CD4-positive, alpha-beta T cell (primary cell): ENCODE data around the gene HDAC4. TPM values are rescaled to one million over a fixed set of nuclear protein-coding genes. Genes with fewer than 3 reads are reported as not detected.

ENCODE experiments used
- ATAC-seq: fragments of 200-7000 bp; cut with Tn5 transposase; one replicate; pipeline ENCODE4 v1.10.0; 2022; ENCODE audit warnings: mild to moderate bottlenecking; ENCODE audit not compliant: poor library complexity
- CTCF ChIA-PET: fragments of 350-600 bp; sonication (Branson Sonifier 250); formaldehyde crosslinking; loops from one replicate; lab custom pipeline; 2021; ENCODE audit warnings: antibody characterized with exemption, inconsistent platforms; lab: Charles Lee
- POLR2A ChIA-PET: fragments of 350-600 bp; sonication (Branson Sonifier 250); formaldehyde crosslinking; loops from one replicate; lab custom pipeline; 2021; ENCODE audit warnings: antibody characterized with exemption, inconsistent platforms; lab: Charles Lee
- DNase-seq, 14 experiments: peaks; one replicate each; pipeline ENCODE4 v3.0.0-alpha.2; 2013 to 2020; ENCODE audit warnings: mixed read lengths in 2 of 14
- H3K27ac ChIP-seq, 2 donors: one replicate each; pipeline versions ENCODE4 v1.5.1 to v1.7.0; 2013; ENCODE audit warnings: low read length in 2 of 2, low read depth in 1 of 2, mild to moderate bottlenecking in 1 of 2
- H3K27me3 ChIP-seq, 2 experiments: 1 replicate in 1 of 2; 2 replicates in 1 of 2; pipeline versions ENCODE4 v1.6.1 to v1.7.0; 2013; ENCODE audit warnings: low read length in 2 of 2, control low read depth in 1 of 2, mild to moderate bottlenecking in 1 of 2, moderate library complexity in 1 of 2; ENCODE audit not compliant: insufficient read depth in 2 of 2, control insufficient read depth in 1 of 2
- H3K36me3 ChIP-seq: one replicate; pipeline ENCODE4 v1.6.1; 2013; ENCODE audit warnings: low read length, control low read depth; ENCODE audit not compliant: insufficient read depth
- H3K4me1 ChIP-seq: one replicate; pipeline ENCODE4 v1.6.1; 2013; ENCODE audit warnings: low read length, control low read depth; ENCODE audit not compliant: insufficient read depth
- H3K4me3 ChIP-seq: one replicate; pipeline ENCODE4 v1.5.1; 2013; ENCODE audit warnings: mild to moderate bottlenecking, low read length, moderate library complexity
- H3K9me3 ChIP-seq, 2 experiments: 1 replicate in 1 of 2; 2 replicates in 1 of 2; pipeline versions ENCODE4 v1.6.1 to v1.7.0; 2013; ENCODE audit warnings: low read length in 2 of 2, mild to moderate bottlenecking in 2 of 2, control low read depth in 1 of 2, moderate library complexity in 1 of 2; ENCODE audit not compliant: control insufficient read depth in 1 of 2, insufficient read depth in 1 of 2
- H3K27ac Mint-ChIP-seq: one replicate; pipeline ENCODE4 v1.8.0; 2020; ENCODE audit warnings: mixed read lengths
- H3K27me3 Mint-ChIP-seq: one replicate; pipeline ENCODE4 v1.8.0; 2021; ENCODE audit warnings: mixed read lengths
- H3K36me3 Mint-ChIP-seq: one replicate; pipeline ENCODE4 v1.8.0; 2021; ENCODE audit warnings: low read depth, mixed read lengths
- H3K4me1 Mint-ChIP-seq: one replicate; pipeline ENCODE4 v1.8.0; 2021; ENCODE audit warnings: low read depth, mixed read lengths
- H3K4me3 Mint-ChIP-seq: one replicate; pipeline ENCODE4 v1.8.0; 2020; ENCODE audit warnings: mild to moderate bottlenecking, mixed read lengths
- H3K9me3 Mint-ChIP-seq: one replicate; pipeline ENCODE4 v1.8.0; 2020; ENCODE audit warnings: mixed read lengths
- intact Hi-C, 2 experiments: fragments of 100-400 bp; cut with DNase I in 1 of 2; cut with micrococcal nuclease in 1 of 2; formaldehyde crosslinking; loops; one replicate each; pipeline versions ENCODE4 v1.15.1 to v1.9.0; 2023 to 2025; cut with DNase I, micrococcal nuclease
- total RNA-seq, 174 experiments: library from RNA in 2 of 174; stranded (reverse) in 2 of 174; gene quantifications; one replicate each; pipeline ENCODE4 v1.2.3 and lab custom pipeline; 2021 to 2026
- TF ChIP-seq, protein P1 (sequence below): fragments of 200-600 bp; IDR thresholded peaks from one replicate; pipeline ENCODE4 v1.8.0; 2022; ENCODE audit warnings: antibody characterized with exemption, mild to moderate bottlenecking

The HDAC4 gene
- total RNA-seq, 2 experiments from 2014 or later: 45.3 to 49.2 TPM

- Mint-ChIP-seq H3K4me1 (peaks cover 91% of the 10 kb centered on the region), H3K4me3 (peak overlapping the region; percentile 45), H3K9me3 (no peaks in the 10 kb centered on the region), H3K27ac (peak overlapping the region; percentile 84), H3K27me3 (no peaks in the 10 kb centered on the region), H3K36me3 (no peaks in the 10 kb centered on the region)
- DNase-seq: no peak
- Histone ChIP-seq H3K9me3 (no peaks in the 10 kb centered on the region), H3K27me3 (no peaks in the 10 kb centered on the region), H3K27ac (no peak overlapping the region), H3K36me3 (peaks cover 4% of the 10 kb centered on the region), H3K4me3 (no peak overlapping the region), H3K4me1 (peaks cover 73% of the 10 kb centered on the region)
- intact Hi-C loops: no loop called here
- ChIA-PET CTCF (no interaction called here), POLR2A (interaction anchor here (1.3 kb wide), 1 partner anchor 38 kb away, joined by 7 read pairs; no protein-coding TSS in a partner anchor)
- TF ChIP-seq, protein P1, sequence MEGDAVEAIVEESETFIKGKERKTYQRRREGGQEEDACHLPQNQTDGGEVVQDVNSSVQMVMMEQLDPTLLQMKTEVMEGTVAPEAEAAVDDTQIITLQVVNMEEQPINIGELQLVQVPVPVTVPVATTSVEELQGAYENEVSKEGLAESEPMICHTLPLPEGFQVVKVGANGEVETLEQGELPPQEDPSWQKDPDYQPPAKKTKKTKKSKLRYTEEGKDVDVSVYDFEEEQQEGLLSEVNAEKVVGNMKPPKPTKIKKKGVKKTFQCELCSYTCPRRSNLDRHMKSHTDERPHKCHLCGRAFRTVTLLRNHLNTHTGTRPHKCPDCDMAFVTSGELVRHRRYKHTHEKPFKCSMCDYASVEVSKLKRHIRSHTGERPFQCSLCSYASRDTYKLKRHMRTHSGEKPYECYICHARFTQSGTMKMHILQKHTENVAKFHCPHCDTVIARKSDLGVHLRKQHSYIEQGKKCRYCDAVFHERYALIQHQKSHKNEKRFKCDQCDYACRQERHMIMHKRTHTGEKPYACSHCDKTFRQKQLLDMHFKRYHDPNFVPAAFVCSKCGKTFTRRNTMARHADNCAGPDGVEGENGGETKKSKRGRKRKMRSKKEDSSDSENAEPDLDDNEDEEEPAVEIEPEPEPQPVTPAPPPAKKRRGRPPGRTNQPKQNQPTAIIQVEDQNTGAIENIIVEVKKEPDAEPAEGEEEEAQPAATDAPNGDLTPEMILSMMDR: no peak
- no peak for ATAC-seq
Measured at GRCh38 chr2:239225871-239226561, 174.8 kb downstream of the HDAC4 start.

GRCh38 chr2:239225371-239225851 is 175.4 kb downstream of the HDAC4 start:
- TF ChIP-seq, protein P1: no peak
- ChIA-PET CTCF (no interaction called here), POLR2A (interaction anchor here (0.7 kb wide), 1 partner anchor 20 kb away, joined by 3 read pairs; no protein-coding TSS in a partner anchor)
- Mint-ChIP-seq H3K4me3 (peak overlapping the region; percentile 75), H3K36me3 (no peaks in the 10 kb centered on the region), H3K4me1 (peaks cover 91% of the 10 kb centered on the region), H3K9me3 (no peaks in the 10 kb centered on the region), H3K27me3 (no peaks in the 10 kb centered on the region), H3K27ac (peak overlapping the region; percentile 84)
- Histone ChIP-seq H3K27ac (peak overlapping the region in 1 of 2 donors; percentile 23), H3K4me1 (peaks cover 70% of the 10 kb centered on the region), H3K4me3 (no peak overlapping the region), H3K36me3 (peaks cover 4% of the 10 kb centered on the region), H3K27me3 (no peaks in the 10 kb centered on the region), H3K9me3 (no peaks in the 10 kb centered on the region)
- intact Hi-C loops: no loop called here
- ATAC-seq (peak; percentile 71), DNase-seq (peak in 2 of 14 experiments; percentile 10 to 34)

DNA sequence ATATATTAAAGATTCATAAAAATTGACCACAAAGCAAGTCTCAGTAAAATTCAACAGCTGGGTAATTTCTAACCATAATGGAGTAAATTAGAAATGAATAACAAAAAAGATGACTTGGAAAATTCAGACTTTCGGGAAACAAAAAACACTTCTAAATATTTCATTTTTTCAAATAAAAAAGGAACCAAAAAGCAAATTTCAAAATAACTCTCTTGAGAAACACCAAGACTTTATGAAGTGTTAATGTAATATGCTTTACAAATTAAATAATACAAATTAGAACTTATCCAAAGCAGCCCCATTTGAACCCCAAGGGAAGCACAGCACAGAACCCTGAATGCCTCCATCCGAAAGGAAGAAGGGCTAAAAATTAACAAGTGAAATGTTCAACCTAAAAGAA is 175.9 kb downstream of the HDAC4 start:
- ChIA-PET POLR2A (interaction anchor here (0.7 kb wide), 1 partner anchor 20 kb away, joined by 3 read pairs; no protein-coding TSS in a partner anchor), CTCF (no interaction called here)
- Mint-ChIP-seq H3K4me1 (peaks cover 92% of the 10 kb centered on the region), H3K9me3 (no peaks in the 10 kb centered on the region), H3K36me3 (no peaks in the 10 kb centered on the region), H3K27me3 (no peaks in the 10 kb centered on the region), H3K27ac (peak overlapping the region; percentile 84), H3K4me3 (peak overlapping the region; percentile 75)
- Histone ChIP-seq H3K27me3 (no peaks in the 10 kb centered on the region), H3K9me3 (no peaks in the 10 kb centered on the region), H3K4me1 (peaks cover 66% of the 10 kb centered on the region), H3K4me3 (no peak overlapping the region), H3K27ac (no peak overlapping the region), H3K36me3 (peaks cover 4% of the 10 kb centered on the region)
- ATAC-seq: no peak
- intact Hi-C loops: loop anchor here (5.0 kb wide), 2 partner anchors 32 to 37 kb away; no protein-coding TSS in a partner anchor
- TF ChIP-seq, protein P1: no peak
- no peak for DNase-seq
